ENCODE data around the gene BMPR1A.

The BMPR1A gene

GRCh38 chr10:86813982-86814381, 57.6 kb downstream of the BMPR1A start:
- DNase-seq (ENCODE audit: low spot score) = no peak
- ChIA-PET CTCF (no interaction called here), POLR2A (ENCODE audit: low non-redundant PET) (no interaction called here)
- no peak for TF ChIP-seq CTCF (conservative IDR thresholded peaks at IDR 0.05; ENCODE audit: low read depth)
- H3K27ac ChIP-seq = no peak overlapping the region

- DNase-seq (ENCODE audit: low spot score) = no peak
- POLR2A ChIA-PET (ENCODE audit: low non-redundant PET) = no interaction called here
- H3K27ac ChIP-seq = no peak overlapping the region
- no peak for TF ChIP-seq CTCF (conservative IDR thresholded peaks at IDR 0.05; ENCODE audit: low read depth)
- CTCF ChIA-PET = no interaction called here
Observed at GRCh38 chr10:86815035-86815617, 58.7 kb downstream of the BMPR1A start.

- H3K27ac ChIP-seq = no peak overlapping the region
- POLR2A ChIA-PET (ENCODE audit: low non-redundant PET) = no interaction called here
- CTCF ChIA-PET = no interaction called here
- no peak for DNase-seq (ENCODE audit: low spot score)
- no peak for TF ChIP-seq CTCF (conservative IDR thresholded peaks at IDR 0.05; ENCODE audit: low read depth)
Observed at GRCh38 chr10:86815640-86816039, 59.2 kb downstream of the BMPR1A start.

DNA sequence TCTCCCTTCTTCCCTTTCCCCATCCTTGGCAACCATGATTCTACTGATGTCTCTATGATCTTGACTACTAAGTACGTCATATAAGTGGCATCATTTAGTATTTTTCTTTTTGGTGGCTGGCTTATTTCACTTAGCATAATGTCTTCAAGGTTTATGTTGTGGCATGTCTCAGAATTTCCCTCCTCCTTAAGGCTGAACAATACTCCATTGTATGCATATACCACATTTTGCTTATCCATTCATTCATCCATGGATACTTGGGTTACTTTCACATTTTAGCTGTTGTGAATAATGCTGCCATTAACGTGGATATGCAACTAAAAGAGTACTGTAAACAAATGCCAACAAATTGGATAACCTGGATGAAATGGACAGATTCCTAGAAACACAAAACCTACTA, 60.8 kb downstream of the BMPR1A start:
- ChIA-PET CTCF (no interaction called here), POLR2A (ENCODE audit: low non-redundant PET) (no interaction called here)
- H3K27ac ChIP-seq = no peak overlapping the region
- no peak for TF ChIP-seq CTCF (conservative IDR thresholded peaks at IDR 0.05; ENCODE audit: low read depth)
- DNase-seq (ENCODE audit: low spot score) = no peak

DNA sequence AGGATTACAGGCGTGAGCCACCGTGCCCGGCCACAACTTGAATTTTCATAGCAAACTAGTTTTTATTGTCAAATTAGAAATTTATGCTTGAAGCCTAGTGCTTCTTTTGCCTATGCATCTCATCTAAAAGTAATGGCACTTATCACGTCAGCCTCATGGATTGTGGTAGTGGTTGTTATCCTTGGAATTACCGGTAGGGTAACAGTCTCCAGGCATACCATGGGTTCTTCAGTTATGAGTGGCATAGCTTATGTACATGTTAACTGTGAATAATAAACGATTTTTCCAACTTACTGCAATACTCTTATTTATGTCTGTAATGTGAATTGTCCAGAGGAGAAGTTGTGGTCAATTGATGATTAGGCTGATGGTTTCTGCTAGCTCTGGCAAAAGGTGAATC, 63.1 kb downstream of the BMPR1A start:
- ChIA-PET POLR2A (ENCODE audit: low non-redundant PET) (no interaction called here), CTCF (no interaction called here)
- H3K27ac ChIP-seq = no peak overlapping the region
- TF ChIP-seq CTCF (conservative IDR thresholded peaks at IDR 0.05; ENCODE audit: low read depth) = no peak
- no peak for DNase-seq (ENCODE audit: low spot score)

DNA sequence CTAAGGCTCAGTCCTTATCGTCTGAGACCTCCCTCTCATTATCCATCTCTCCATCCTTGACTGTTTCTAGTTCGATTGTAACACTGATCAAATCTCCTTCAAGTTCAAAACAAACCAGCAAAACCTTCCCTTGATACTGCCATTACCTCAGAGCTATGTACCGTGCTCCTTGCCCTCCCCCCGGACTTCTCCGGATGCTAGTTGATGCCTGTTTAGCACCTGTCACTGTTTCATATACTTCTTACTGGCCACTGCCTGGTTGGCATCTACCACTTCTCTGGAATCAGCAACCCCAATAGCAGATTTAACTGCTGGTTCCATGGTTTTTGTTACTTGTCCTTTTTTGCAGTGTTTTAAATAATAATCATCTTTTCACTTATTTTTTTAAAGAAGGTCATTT, 64.1 kb downstream of the BMPR1A start:
- ChIA-PET CTCF (interaction anchor here (0.5 kb wide), 1 partner anchor 14 kb away, joined by 3 read pairs; no protein-coding TSS in a partner anchor), POLR2A (ENCODE audit: low non-redundant PET) (interaction anchor here (0.6 kb wide), 1 partner anchor 305 kb away, joined by 4 read pairs; no protein-coding TSS in a partner anchor)
- no peak for DNase-seq (ENCODE audit: low spot score)
- TF ChIP-seq CTCF (conservative IDR thresholded peaks at IDR 0.05; ENCODE audit: low read depth) = no peak
- H3K27ac ChIP-seq = no peak overlapping the region

Measured in RWPE1 (cell line).